MM.1S (cell line): ENCODE measurements around the gene CALHM3.
A peak's percentile ranks its signal among the peaks of the same experiment; 100 is the strongest.

Source experiments
- DNase-seq: peaks from one replicate; pipeline ENCODE4 v3.0.0-alpha.2; 2015
- H2AFZ ChIP-seq: fragments of 300-600 bp; sonication (generic); 2 replicates; pipeline ENCODE4 v1.6.0; 2016; ENCODE audit warnings: antibody characterized with exemption, low read length
- H3F3A ChIP-seq: fragments of 300-600 bp; sonication (generic); 2 replicates; pipeline ENCODE4 v1.6.1; 2016; ENCODE audit warnings: mild to moderate bottlenecking, antibody characterized with exemption, low read length, moderate library complexity, mixed read lengths; ENCODE audit not compliant: insufficient read depth
- H3K27ac ChIP-seq: fragments of 300-600 bp; sonication (generic); 2 replicates; pipeline ENCODE4 v1.5.1; 2016; ENCODE audit warnings: mild to moderate bottlenecking, low read length
- H3K27me3 ChIP-seq: fragments of 300-600 bp; sonication (generic); replicated peaks from 2 replicates; pipeline ENCODE4 v1.6.0; 2016; ENCODE audit warnings: low read length; ENCODE audit not compliant: insufficient read depth
- H3K36me3 ChIP-seq: fragments of 300-600 bp; sonication (generic); replicated peaks from 2 replicates; pipeline ENCODE4 v1.6.1; 2016; ENCODE audit warnings: mild to moderate bottlenecking, low read length, mixed read lengths; ENCODE audit not compliant: insufficient read depth
- H3K4me1 ChIP-seq: fragments of 300-600 bp; sonication (generic); 2 replicates; pipeline ENCODE4 v1.6.1; 2016; ENCODE audit warnings: low read length, mixed read lengths
- H3K4me2 ChIP-seq: fragments of 300-600 bp; sonication (generic); 2 replicates; pipeline ENCODE4 v1.6.0; 2016; ENCODE audit warnings: low read depth, low read length
- H3K4me3 ChIP-seq: fragments of 300-600 bp; sonication (generic); 2 replicates; pipeline ENCODE4 v1.5.1; 2016; ENCODE audit warnings: low read length, mixed read lengths
- H3K79me2 ChIP-seq: fragments of 300-600 bp; sonication (generic); 2 replicates; pipeline ENCODE4 v1.6.1; 2016; ENCODE audit warnings: mixed run types, low read length, mixed read lengths
- H3K9ac ChIP-seq: fragments of 300-600 bp; sonication (generic); 2 replicates; pipeline ENCODE4 v1.6.1; 2016; ENCODE audit warnings: low read length, mixed read lengths
- H3K9me2 ChIP-seq: fragments of 300-600 bp; sonication (generic); replicated peaks from 2 replicates; pipeline ENCODE4 v1.6.1; 2016; ENCODE audit warnings: mild to moderate bottlenecking, low read length, mixed read lengths; ENCODE audit not compliant: insufficient read depth
- H3K9me3 ChIP-seq: fragments of 300-600 bp; sonication (generic); replicated peaks from 2 replicates; pipeline ENCODE4 v1.6.1; 2016; ENCODE audit warnings: mild to moderate bottlenecking, low read length, mixed read lengths; ENCODE audit not compliant: insufficient read depth
- H4K20me1 ChIP-seq: fragments of 300-600 bp; sonication (generic); 2 replicates; pipeline ENCODE4 v1.6.1; 2016; ENCODE audit warnings: mild to moderate bottlenecking, low read length, moderate library complexity, mixed read lengths; ENCODE audit not compliant: insufficient read depth
- EZH2 ChIP-seq: fragments of 300-600 bp; sonication (generic); optimal IDR thresholded peaks from 2 replicates; pipeline ENCODE3; 2017; ENCODE audit warnings: low read depth, mild to moderate bottlenecking, antibody characterized with exemption, low read length, mixed read lengths
- EZH2phosphoT487 ChIP-seq: fragments of 300-600 bp; sonication (generic); IDR thresholded peaks from 2 replicates; pipeline ENCODE4 v1.6.1; 2018; ENCODE audit warnings: antibody characterized with exemption, low read length
- TF ChIP-seq, protein P1 (sequence below): fragments of 300-600 bp; sonication (generic); IDR thresholded peaks from 2 replicates; pipeline ENCODE4 v1.5.1; 2016; ENCODE audit warnings: antibody characterized with exemption, low read length, mixed read lengths

The CALHM3 gene

GRCh38 chr10:103472005-103472404 lies 7.0 kb downstream of the CALHM3 start:
- no peaks in the 10 kb centered on the region for H3K27me3 ChIP-seq
- peaks cover 33% of the 10 kb centered on the region for H3K4me1 ChIP-seq
- no peaks in the 10 kb centered on the region for H3K9me2 ChIP-seq
- TF ChIP-seq EZH2phosphoT487, result no peak
- no peak for TF ChIP-seq EZH2
- TF ChIP-seq, protein P1, sequence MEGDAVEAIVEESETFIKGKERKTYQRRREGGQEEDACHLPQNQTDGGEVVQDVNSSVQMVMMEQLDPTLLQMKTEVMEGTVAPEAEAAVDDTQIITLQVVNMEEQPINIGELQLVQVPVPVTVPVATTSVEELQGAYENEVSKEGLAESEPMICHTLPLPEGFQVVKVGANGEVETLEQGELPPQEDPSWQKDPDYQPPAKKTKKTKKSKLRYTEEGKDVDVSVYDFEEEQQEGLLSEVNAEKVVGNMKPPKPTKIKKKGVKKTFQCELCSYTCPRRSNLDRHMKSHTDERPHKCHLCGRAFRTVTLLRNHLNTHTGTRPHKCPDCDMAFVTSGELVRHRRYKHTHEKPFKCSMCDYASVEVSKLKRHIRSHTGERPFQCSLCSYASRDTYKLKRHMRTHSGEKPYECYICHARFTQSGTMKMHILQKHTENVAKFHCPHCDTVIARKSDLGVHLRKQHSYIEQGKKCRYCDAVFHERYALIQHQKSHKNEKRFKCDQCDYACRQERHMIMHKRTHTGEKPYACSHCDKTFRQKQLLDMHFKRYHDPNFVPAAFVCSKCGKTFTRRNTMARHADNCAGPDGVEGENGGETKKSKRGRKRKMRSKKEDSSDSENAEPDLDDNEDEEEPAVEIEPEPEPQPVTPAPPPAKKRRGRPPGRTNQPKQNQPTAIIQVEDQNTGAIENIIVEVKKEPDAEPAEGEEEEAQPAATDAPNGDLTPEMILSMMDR, result no peak
- no peaks in the 10 kb centered on the region for H3K79me2 ChIP-seq
- H4K20me1 ChIP-seq, result no peaks in the 10 kb centered on the region
- H3K4me3 ChIP-seq, result peak overlapping the region; percentile 13; the same call in 1 of the 2 replicates
- peaks cover 28% of the 10 kb centered on the region for H3F3A ChIP-seq
- H3K27ac ChIP-seq, result peak overlapping the region; percentile 93
- peak overlapping the region; percentile 44 for H2AFZ ChIP-seq
- peak overlapping the region; percentile 68 for H3K9ac ChIP-seq
- no peaks in the 10 kb centered on the region for H3K9me3 ChIP-seq
- H3K4me2 ChIP-seq, result peak overlapping the region; percentile 71
- no peaks in the 10 kb centered on the region for H3K36me3 ChIP-seq
- DNase-seq, result peak; percentile 63

DNA sequence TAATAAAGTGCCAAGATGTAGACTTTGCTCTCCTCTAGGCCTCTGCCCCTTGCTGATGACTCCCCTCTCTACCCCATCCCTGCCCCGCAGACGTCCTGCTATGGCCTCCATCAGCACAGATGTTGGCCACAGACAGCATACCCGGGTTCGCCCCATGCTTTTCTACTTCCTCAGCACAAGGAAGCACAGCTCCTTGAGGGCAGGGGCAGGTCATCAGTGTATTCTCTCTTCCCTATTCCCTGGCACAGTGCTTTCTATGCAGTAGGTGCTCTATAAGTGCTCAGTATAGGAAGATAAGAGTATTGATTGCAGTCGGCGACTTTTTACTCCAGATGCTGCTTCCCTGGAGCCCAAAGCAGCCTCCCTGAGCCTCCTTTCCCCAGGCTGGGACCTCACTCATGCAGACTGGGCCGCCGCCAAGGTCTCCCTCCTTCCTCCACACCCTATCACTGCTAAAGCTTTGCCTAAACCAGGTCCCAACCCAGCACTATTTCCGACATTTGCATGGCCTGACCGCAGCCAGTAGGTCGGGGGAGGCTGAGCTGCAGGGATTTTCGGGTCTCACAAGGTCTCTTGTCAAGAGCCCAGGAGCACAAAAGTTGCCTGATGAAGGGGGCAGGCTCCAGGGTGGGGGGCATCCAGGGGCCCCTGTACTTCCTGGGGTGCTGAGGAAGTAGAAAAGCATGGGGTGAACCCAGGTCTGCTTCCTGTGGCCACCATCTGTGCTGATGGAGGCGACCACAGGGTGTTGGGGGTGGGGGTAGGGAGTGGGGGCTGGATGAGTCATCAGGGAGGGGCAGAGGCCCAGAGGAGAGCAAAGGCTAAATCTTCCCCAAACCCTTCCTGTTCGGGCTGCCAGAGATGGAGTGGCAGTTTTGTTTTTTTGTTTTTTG lies 8.0 kb downstream of the CALHM3 start:
- no peaks in the 10 kb centered on the region for H3K9me2 ChIP-seq
- peak overlapping the region; percentile 38 for H2AFZ ChIP-seq
- no peaks in the 10 kb centered on the region for H3K36me3 ChIP-seq
- H3K4me2 ChIP-seq, result peak overlapping the region; percentile 71
- H3F3A ChIP-seq, result peaks cover 28% of the 10 kb centered on the region
- peak overlapping the region; percentile 41 for H3K4me3 ChIP-seq
- no peaks in the 10 kb centered on the region for H3K79me2 ChIP-seq
- no peaks in the 10 kb centered on the region for H4K20me1 ChIP-seq
- H3K9me3 ChIP-seq, result no peaks in the 10 kb centered on the region
- TF ChIP-seq EZH2 (no peak), EZH2phosphoT487 (no peak)
- TF ChIP-seq, protein P1, result no peak
- no peaks in the 10 kb centered on the region for H3K27me3 ChIP-seq
- H3K9ac ChIP-seq, result peak overlapping the region; percentile 68
- peaks cover 24% of the 10 kb centered on the region for H3K4me1 ChIP-seq
- peak overlapping the region; percentile 93 for H3K27ac ChIP-seq
- DNase-seq, result peak; percentile 91

DNA sequence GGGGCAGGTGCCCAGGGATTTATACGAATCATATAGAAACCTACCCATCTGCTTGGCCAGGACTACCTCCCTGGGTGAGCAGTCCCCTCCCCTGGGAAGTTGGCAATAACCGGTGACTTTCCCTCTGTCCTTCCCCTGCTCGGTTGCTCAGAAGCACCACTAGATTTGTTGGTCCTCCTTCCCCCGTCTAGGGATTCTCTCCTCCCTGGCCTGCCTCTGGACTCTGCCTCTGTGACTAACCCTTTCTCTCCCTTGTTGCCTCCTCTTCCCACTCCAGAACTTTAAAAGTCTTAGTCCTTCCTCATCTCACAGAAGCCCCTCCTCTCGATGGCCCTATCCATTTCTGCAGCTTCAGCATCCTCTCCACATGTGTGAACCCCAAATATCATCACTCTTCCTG lies 9.8 kb downstream of the CALHM3 start:
- no peak overlapping the region for H3K27ac ChIP-seq
- H3K79me2 ChIP-seq, result no peaks in the 10 kb centered on the region
- TF ChIP-seq EZH2phosphoT487 (no peak), EZH2 (no peak)
- TF ChIP-seq, protein P1, result no peak
- no peak for DNase-seq
- no peaks in the 10 kb centered on the region for H3K27me3 ChIP-seq
- H3K4me3 ChIP-seq, result no peak overlapping the region
- H4K20me1 ChIP-seq, result no peaks in the 10 kb centered on the region
- H3K9ac ChIP-seq, result no peak overlapping the region
- H3K36me3 ChIP-seq, result no peaks in the 10 kb centered on the region
- H3K9me3 ChIP-seq, result no peaks in the 10 kb centered on the region
- no peaks in the 10 kb centered on the region for H3K9me2 ChIP-seq
- no peak overlapping the region for H2AFZ ChIP-seq
- no peak overlapping the region for H3K4me2 ChIP-seq
- peaks cover 28% of the 10 kb centered on the region for H3F3A ChIP-seq
- peaks cover 24% of the 10 kb centered on the region for H3K4me1 ChIP-seq
